Left lung (tissue), 10 donors: Measurements from ENCODE around the gene SMARCAD1. TPM values are rescaled to one million over a fixed set of nuclear protein-coding genes. Genes with fewer than 3 reads are reported as not detected.

Experiments used
- ATAC-seq: fragments of 200-7000 bp; cut with Tn5 transposase; one replicate; pipeline ENCODE4 v1.9.1; 2020; ENCODE audit warnings: moderate library complexity
- DNase-seq, 4 donors: peaks; one replicate each; pipeline ENCODE4 v3.0.0-alpha.2; 2013 to 2020
- H3K27ac ChIP-seq, 2 donors: fragments of 200-600 bp; sonication (generic) in 1 of 2; one replicate each; pipeline versions ENCODE4 v1.5.0 to v1.8.0; 2020 to 2021
- H3K27me3 ChIP-seq, 2 donors: fragments of 200-600 bp; sonication (generic) in 1 of 2; one replicate each; pipeline versions ENCODE4 v1.5.0 to v1.8.0; 2020 to 2021
- H3K36me3 ChIP-seq, 2 donors: fragments of 200-600 bp; sonication (generic) in 1 of 2; one replicate each; pipeline versions ENCODE4 v1.5.0 to v1.8.0; 2020 to 2021
- H3K4me1 ChIP-seq, 2 donors: fragments of 200-600 bp; one replicate each; pipeline ENCODE4 v1.8.0; 2021
- H3K4me3 ChIP-seq, 2 donors: fragments of 200-600 bp; sonication (generic) in 1 of 2; one replicate each; pipeline versions ENCODE4 v1.5.0 to v1.8.0; 2020 to 2021; ENCODE audit warnings: mild to moderate bottlenecking in 1 of 2
- H3K9me3 ChIP-seq, 2 donors: fragments of 200-600 bp; sonication (generic) in 1 of 2; one replicate each; pipeline versions ENCODE4 v1.5.0 to v1.8.0; 2020 to 2021
- intact Hi-C, 2 donors: fragments of 100-400 bp; cut with DNase I; formaldehyde crosslinking; loops; one replicate each; pipeline versions ENCODE4 v1.11.2 to v1.14.2; 2022
- polyA plus RNA-seq, 6 donors: library from polyadenylated mRNA; unstranded; fragments of 120-200 nt; gene quantifications; one replicate each; pipeline ENCODE4 v1.2.1, GENCODE V29; 2013; ENCODE audit not compliant: insufficient read length in 6 of 6
- total RNA-seq, 2 donors: library from RNA; stranded (reverse); fragmentation: NEBNext Ultra II Directional; extraction: Animal tissue kit (Norgen Biotek cat#: 25700); gene quantifications; one replicate each; pipeline ENCODE4 v1.2.1, GENCODE V29; 2021
- TF ChIP-seq, protein P1 (sequence below), 2 donors: fragments of 200-600 bp; sonication (generic) in 1 of 2; IDR thresholded peaks; one replicate each; pipeline versions ENCODE4 v1.5.0 to v1.8.0; 2021; ENCODE audit warnings: antibody characterized with exemption in 2 of 2
- donor health status: DM: no; HTN: yes; CAD: no.
- donor health status: DM: no; HTN: no; CAD: no.

SMARCAD1 gene
- total and polyA plus RNA-seq, 8 donors: 20.9 to 65.5 (median 55.5) TPM

DNA sequence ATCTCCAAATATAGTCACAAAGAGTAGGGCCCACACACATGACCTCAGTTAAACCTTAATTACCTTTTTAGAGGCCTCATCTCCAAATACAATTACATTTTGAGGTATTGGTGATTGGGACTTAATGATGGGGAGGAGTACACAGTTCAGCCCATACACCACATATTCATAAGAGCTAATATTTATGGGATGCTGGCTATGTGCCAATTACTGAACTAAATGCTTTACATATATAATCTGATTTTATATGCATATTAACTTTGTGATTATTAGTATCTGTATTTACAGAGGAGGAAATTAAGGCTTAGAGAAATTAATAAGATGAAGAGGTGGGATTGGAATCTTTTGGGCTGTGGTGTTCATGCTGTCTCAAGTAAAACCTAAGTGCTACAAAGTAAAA, 17.8 kb downstream of the SMARCAD1 start:
- no peak overlapping the region for H3K27ac ChIP-seq
- no peaks in the 10 kb centered on the region for H3K9me3 ChIP-seq
- H3K27me3 ChIP-seq: no peaks in the 10 kb centered on the region
- intact Hi-C loops: no loop called here
- no peaks in the 10 kb centered on the region for H3K4me1 ChIP-seq
- ATAC-seq (no peak), DNase-seq (no peak)
- peaks cover 0 to 19% of the 10 kb centered on the region in 2 donors for H3K36me3 ChIP-seq
- TF ChIP-seq, protein P1, sequence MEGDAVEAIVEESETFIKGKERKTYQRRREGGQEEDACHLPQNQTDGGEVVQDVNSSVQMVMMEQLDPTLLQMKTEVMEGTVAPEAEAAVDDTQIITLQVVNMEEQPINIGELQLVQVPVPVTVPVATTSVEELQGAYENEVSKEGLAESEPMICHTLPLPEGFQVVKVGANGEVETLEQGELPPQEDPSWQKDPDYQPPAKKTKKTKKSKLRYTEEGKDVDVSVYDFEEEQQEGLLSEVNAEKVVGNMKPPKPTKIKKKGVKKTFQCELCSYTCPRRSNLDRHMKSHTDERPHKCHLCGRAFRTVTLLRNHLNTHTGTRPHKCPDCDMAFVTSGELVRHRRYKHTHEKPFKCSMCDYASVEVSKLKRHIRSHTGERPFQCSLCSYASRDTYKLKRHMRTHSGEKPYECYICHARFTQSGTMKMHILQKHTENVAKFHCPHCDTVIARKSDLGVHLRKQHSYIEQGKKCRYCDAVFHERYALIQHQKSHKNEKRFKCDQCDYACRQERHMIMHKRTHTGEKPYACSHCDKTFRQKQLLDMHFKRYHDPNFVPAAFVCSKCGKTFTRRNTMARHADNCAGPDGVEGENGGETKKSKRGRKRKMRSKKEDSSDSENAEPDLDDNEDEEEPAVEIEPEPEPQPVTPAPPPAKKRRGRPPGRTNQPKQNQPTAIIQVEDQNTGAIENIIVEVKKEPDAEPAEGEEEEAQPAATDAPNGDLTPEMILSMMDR (IDR thresholded peaks at IDR 0.05): no peak
- H3K4me3 ChIP-seq: no peak overlapping the region

DNA sequence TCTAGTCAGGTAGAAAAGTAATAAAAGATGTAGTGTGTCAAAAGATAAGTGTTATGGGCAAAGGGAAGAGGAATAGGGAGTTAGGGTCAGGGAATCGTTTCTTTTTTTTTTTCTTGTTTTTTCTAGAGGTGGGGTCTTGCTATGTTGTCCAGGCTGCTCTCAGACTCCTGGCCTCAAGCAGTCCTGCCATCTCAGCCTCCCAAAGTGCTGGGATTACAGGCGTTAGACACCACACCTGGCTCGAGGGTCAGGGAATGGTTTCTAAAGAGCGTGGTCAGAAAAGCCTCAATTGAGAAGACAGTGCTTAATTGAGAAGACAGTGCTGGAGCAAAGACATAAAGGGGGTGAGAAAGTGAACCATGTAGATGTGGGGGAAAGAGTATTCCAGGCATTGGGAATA, 19.1 kb downstream of the SMARCAD1 start:
- intact Hi-C loops: no loop called here
- Histone ChIP-seq H3K27me3 (no peaks in the 10 kb centered on the region), H3K9me3 (no peaks in the 10 kb centered on the region), H3K4me1 (no peaks in the 10 kb centered on the region), H3K36me3 (peaks cover 0 to 14% of the 10 kb centered on the region in 2 donors), H3K4me3 (no peak overlapping the region), H3K27ac (no peak overlapping the region)
- ATAC-seq (no peak), DNase-seq (no peak)
- TF ChIP-seq, protein P1 (IDR thresholded peaks at IDR 0.05): no peak

DNA sequence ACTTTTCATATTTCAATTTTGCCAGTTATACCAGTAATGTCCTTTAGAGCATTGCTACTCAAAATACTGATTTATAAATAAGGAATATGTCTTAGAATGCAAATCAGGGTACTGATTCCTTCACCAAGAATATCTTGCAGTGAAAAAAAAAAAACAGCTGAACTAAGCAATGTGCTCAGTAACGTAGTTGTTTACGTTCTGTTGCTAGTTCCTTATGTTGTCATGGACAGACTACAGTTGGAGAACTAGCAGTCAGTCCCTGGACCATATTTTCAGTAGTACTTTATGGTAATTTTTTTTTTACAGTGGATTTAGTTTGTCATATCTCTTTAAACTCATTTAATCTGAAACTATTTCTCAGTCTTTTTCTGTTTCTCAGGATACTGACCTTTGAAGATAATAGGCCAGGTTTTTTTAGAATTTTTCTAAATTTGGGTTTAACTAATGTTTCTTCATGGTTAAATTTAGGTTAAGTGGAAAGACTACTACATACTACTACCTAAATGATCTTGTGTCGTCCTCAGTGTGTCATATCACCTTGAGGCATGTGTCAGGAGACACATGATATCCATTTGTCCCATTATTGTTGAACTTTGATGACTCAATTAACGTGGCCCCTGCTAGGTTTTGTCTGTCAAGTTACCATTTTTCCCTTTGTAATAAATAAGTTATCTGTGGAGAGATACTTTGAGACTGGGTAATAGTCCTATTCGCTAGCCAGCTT, 21.0 kb downstream of the SMARCAD1 start:
- Histone ChIP-seq H3K9me3 (no peaks in the 10 kb centered on the region), H3K27ac (no peak overlapping the region), H3K36me3 (peaks cover 0 to 13% of the 10 kb centered on the region in 2 donors), H3K4me3 (no peak overlapping the region), H3K4me1 (no peaks in the 10 kb centered on the region), H3K27me3 (no peaks in the 10 kb centered on the region)
- TF ChIP-seq, protein P1 (IDR thresholded peaks at IDR 0.05): no peak
- intact Hi-C loops: no loop called here
- no peak for ATAC-seq
- DNase-seq: peak in 1 of 4 donors; percentile 22

DNA sequence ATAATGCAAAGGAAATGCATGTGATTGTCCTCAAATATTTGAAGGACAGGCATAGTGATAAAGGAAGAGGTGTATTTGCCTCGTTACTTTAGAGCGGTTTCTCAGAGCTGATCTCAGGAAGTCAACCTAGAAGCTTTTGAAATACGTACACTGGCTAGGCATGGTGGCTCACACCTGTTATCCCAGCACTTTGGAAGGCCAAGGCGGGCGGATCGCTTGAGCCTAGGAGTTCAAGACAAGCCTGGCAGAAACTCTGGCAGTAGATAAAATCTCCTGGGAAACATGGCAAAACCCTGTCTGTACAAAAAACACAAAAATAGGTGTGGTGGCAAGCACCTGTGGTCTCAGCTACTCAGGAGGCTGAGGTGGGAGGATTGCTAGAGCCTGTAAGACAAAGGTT, 24.9 kb downstream of the SMARCAD1 start:
- intact Hi-C loops: no loop called here
- H3K27me3 ChIP-seq: no peaks in the 10 kb centered on the region

DNA sequence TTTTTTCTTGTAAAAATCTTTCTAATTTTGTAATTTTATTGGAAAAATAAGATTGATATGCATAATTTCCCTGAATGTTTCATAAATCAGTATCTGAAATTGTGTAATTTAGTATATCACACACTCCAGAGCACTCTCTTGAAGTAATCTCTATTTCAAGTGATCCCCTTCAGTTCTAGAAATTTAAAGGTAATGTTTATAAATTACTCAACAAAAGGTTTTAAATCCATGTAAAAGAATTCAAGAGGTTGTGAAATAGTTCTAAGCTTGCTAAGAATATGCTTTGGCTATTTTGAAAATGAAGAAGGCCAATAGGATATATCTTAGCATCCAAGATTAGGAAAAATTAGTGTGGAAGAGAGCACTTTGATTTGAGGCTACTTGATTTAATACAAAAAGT, 28.2 kb downstream of the SMARCAD1 start:
- Histone ChIP-seq H3K9me3 (no peaks in the 10 kb centered on the region), H3K27me3 (no peaks in the 10 kb centered on the region), H3K27ac (no peak overlapping the region), H3K36me3 (peaks cover 0 to 39% of the 10 kb centered on the region in 2 donors), H3K4me1 (no peaks in the 10 kb centered on the region), H3K4me3 (no peak overlapping the region)
- ATAC-seq (peak; percentile 66), DNase-seq (no peak)
- intact Hi-C loops: no loop called here
- TF ChIP-seq, protein P1 (IDR thresholded peaks at IDR 0.05): no peak

More for the DNA sequence above, 24.9 kb downstream of the SMARCAD1 start:
- DNase-seq (no peak), ATAC-seq (no peak)
- Histone ChIP-seq H3K4me1 (no peaks in the 10 kb centered on the region), H3K36me3 (peaks cover 0 to 22% of the 10 kb centered on the region in 2 donors), H3K27ac (no peak overlapping the region), H3K4me3 (no peak overlapping the region), H3K9me3 (no peaks in the 10 kb centered on the region)
- TF ChIP-seq, protein P1 (IDR thresholded peaks at IDR 0.05): no peak
